ENCODE measurements around the gene RBBP8. TPM values are rescaled to one million over a fixed set of nuclear protein-coding genes. Genes with fewer than 3 reads are reported as not detected.

RBBP8 gene
- total RNA-seq, 1 donor from 2014 or later = 64.8 TPM

GRCh38 chr18:22980394-22980793 is 47.3 kb downstream of the RBBP8 start:
- DNase-seq (ENCODE audit: low spot score) = no peak
- H4K20me1 ChIP-seq (ENCODE audit: low read depth) = no peaks in the 10 kb centered on the region
- Mint-ChIP-seq H3K4me3 (no peak overlapping the region), H3K4me1 (peaks cover 8% of the 10 kb centered on the region), H3K9me3 (no peaks in the 10 kb centered on the region), H3K27ac (no peak overlapping the region), H3K36me3 (peaks cover 19% of the 10 kb centered on the region), H3K27me3 (ENCODE audit: insufficient read depth, low read depth) (peaks cover 2% of the 10 kb centered on the region)
- H3K27me3 ChIP-seq = no peaks in the 10 kb centered on the region
- H3K9ac ChIP-seq = no peak overlapping the region
- no peak overlapping the region for H3K4me3 ChIP-seq
- no peaks in the 10 kb centered on the region for H3K79me2 ChIP-seq (ENCODE audit: low read depth)
- no peak overlapping the region for H3K27ac ChIP-seq
- TF ChIP-seq EZH2 (IDR thresholded peaks at IDR 0.05) (no peak), EZH2phosphoT487 (IDR thresholded peaks at IDR 0.05) (no peak), CTCF (IDR thresholded peaks at IDR 0.05) (no peak)
- H3K4me1 ChIP-seq = no peaks in the 10 kb centered on the region
- H3K4me2 ChIP-seq = no peak overlapping the region
- H3F3A ChIP-seq (ENCODE audit: low read depth) = peaks cover 5% of the 10 kb centered on the region
- H3K36me3 ChIP-seq = peaks cover 22% of the 10 kb centered on the region
- no peak overlapping the region for H2AFZ ChIP-seq (replicated peaks)
- H3K9me3 ChIP-seq (ENCODE audit: low read depth) = no peaks in the 10 kb centered on the region

GRCh38 chr18:22981274-22982133 is 48.4 kb downstream of the RBBP8 start:
- Mint-ChIP-seq H3K36me3 (peaks cover 19% of the 10 kb centered on the region), H3K4me3 (no peak overlapping the region), H3K4me1 (peaks cover 8% of the 10 kb centered on the region), H3K27ac (no peak overlapping the region), H3K9me3 (no peaks in the 10 kb centered on the region), H3K27me3 (ENCODE audit: insufficient read depth, low read depth) (peaks cover 2% of the 10 kb centered on the region)
- Histone ChIP-seq H3K79me2 (ENCODE audit: low read depth) (no peaks in the 10 kb centered on the region), H3K9ac (no peak overlapping the region), H4K20me1 (ENCODE audit: low read depth) (no peaks in the 10 kb centered on the region), H3K4me2 (no peak overlapping the region), H3K36me3 (peaks cover 13% of the 10 kb centered on the region), H3K4me3 (no peak overlapping the region), H3K27me3 (no peaks in the 10 kb centered on the region), H3K4me1 (no peaks in the 10 kb centered on the region), H2AFZ (replicated peaks) (no peak overlapping the region), H3K27ac (no peak overlapping the region), H3F3A (ENCODE audit: low read depth) (peaks cover 2% of the 10 kb centered on the region), H3K9me3 (ENCODE audit: low read depth) (no peaks in the 10 kb centered on the region)
- DNase-seq (ENCODE audit: low spot score) = no peak
- no peak for TF ChIP-seq CTCF (IDR thresholded peaks at IDR 0.05)
- TF ChIP-seq EZH2phosphoT487 (IDR thresholded peaks at IDR 0.05) = no peak
- TF ChIP-seq EZH2 (IDR thresholded peaks at IDR 0.05) = no peak

- TF ChIP-seq CTCF (IDR thresholded peaks at IDR 0.05) = peak; percentile 60
- no peak for TF ChIP-seq EZH2 (IDR thresholded peaks at IDR 0.05)
- no peaks in the 10 kb centered on the region for H3K27me3 ChIP-seq
- H3K79me2 ChIP-seq (ENCODE audit: low read depth) = no peaks in the 10 kb centered on the region
- Mint-ChIP-seq H3K27ac (no peak overlapping the region), H3K4me1 (peaks cover 6% of the 10 kb centered on the region), H3K27me3 (ENCODE audit: insufficient read depth, low read depth) (peaks cover 2% of the 10 kb centered on the region), H3K9me3 (no peaks in the 10 kb centered on the region), H3K36me3 (peaks cover 19% of the 10 kb centered on the region), H3K4me3 (no peak overlapping the region)
- H3K36me3 ChIP-seq = peaks cover 6% of the 10 kb centered on the region
- H3K9ac ChIP-seq = no peak overlapping the region
- H2AFZ ChIP-seq (replicated peaks) = no peak overlapping the region
- peaks cover 2% of the 10 kb centered on the region for H3F3A ChIP-seq (ENCODE audit: low read depth)
- H3K27ac ChIP-seq = no peak overlapping the region
- no peaks in the 10 kb centered on the region for H3K9me3 ChIP-seq (ENCODE audit: low read depth)
- H3K4me1 ChIP-seq = no peaks in the 10 kb centered on the region
- no peak overlapping the region for H3K4me3 ChIP-seq
- DNase-seq (ENCODE audit: low spot score) = peak; percentile 2
- no peaks in the 10 kb centered on the region for H4K20me1 ChIP-seq (ENCODE audit: low read depth)
- no peak overlapping the region for H3K4me2 ChIP-seq
Measured at GRCh38 chr18:22983175-22983574, 50.0 kb downstream of the RBBP8 start.
